ENCODE data around the gene P2RY2. TPM values are rescaled to one million over a fixed set of nuclear protein-coding genes. Genes with fewer than 3 reads are reported as not detected.
A peak's percentile ranks its signal among the peaks of the same experiment; 100 is the strongest.

P2RY2 gene
- total RNA-seq, 1 experiment from 2014 or later, result 0.26 TPM

GRCh38 chr11:73243093-73243485 is 25.0 kb downstream of the P2RY2 start:
- Histone ChIP-seq H3K27ac (ENCODE audit: insufficient read length, low read depth, low read length) (no peak overlapping the region), H3K79me2 (ENCODE audit: insufficient read depth, low read length) (no peaks in the 10 kb centered on the region), H4K91ac (ENCODE audit: insufficient read length, low read depth, low read length) (no peak overlapping the region), H2BK15ac (ENCODE audit: low read depth, low read length) (no peak overlapping the region), H4K20me1 (ENCODE audit: control insufficient read depth, insufficient read depth, insufficient read length) (no peaks in the 10 kb centered on the region), H2AK5ac (ENCODE audit: insufficient read length, low read length) (no peak overlapping the region), H2BK20ac (ENCODE audit: low read depth, low read length, poor library complexity, severe bottlenecking) (no peak overlapping the region), H3K14ac (ENCODE audit: insufficient read depth, low read length) (no peak overlapping the region), H2AFZ (ENCODE audit: low read length) (no peak overlapping the region), H3K79me1 (ENCODE audit: insufficient read depth, low read depth, low read length, poor library complexity, severe bottlenecking) (no peaks in the 10 kb centered on the region), H3K4ac (ENCODE audit: low read depth, low read length) (no peak overlapping the region), H3K9me3 (ENCODE audit: control insufficient read depth, low read depth, low read length) (no peaks in the 10 kb centered on the region), H4K5ac (ENCODE audit: insufficient read length, low read depth, low read length) (no peak overlapping the region), H3K18ac (ENCODE audit: insufficient read length, low read depth, low read length) (no peak overlapping the region), H3K4me2 (ENCODE audit: insufficient read depth, insufficient read length, low read length) (no peak overlapping the region), H2BK12ac (ENCODE audit: insufficient read length, low read depth, low read length) (no peak overlapping the region), H3T11ph (ENCODE audit: low read length) (no peak overlapping the region), H3K23ac (ENCODE audit: insufficient read length, low read depth, low read length) (no peak overlapping the region), H3K27me3 (ENCODE audit: insufficient read depth, low read length) (no peaks in the 10 kb centered on the region; the same call in 1 of the 2 replicates), H2BK5ac (ENCODE audit: insufficient read length, low read length) (no peak overlapping the region), H3K56ac (ENCODE audit: insufficient read length, low read depth, low read length) (no peak overlapping the region), H4K8ac (replicated peaks; ENCODE audit: insufficient read length, low read depth, low read length) (no peak overlapping the region), H3K4me1 (ENCODE audit: insufficient read depth, low read length) (peaks cover 4% of the 10 kb centered on the region; the same call in 1 of the 2 replicates), H2BK120ac (ENCODE audit: low read depth, low read length, poor library complexity, severe bottlenecking) (no peak overlapping the region), H3K9ac (ENCODE audit: extremely low read depth, insufficient read length, low read length) (no peak overlapping the region), H3K23me2 (ENCODE audit: insufficient read length, low read depth, low read length, poor library complexity, severe bottlenecking) (no peaks in the 10 kb centered on the region)
- no CpG with 5 or more reads among the region's 8 CpGs for WGBS (ENCODE audit: extremely low coverage, insufficient read length, low lambda C conversion rate)
- Mint-ChIP-seq H3K27me3 (ENCODE audit: low read depth) (peaks cover 4% of the 10 kb centered on the region), H3K27ac (peak overlapping the region in 1 of 3 experiments; percentile 73; a peak in 1 of 7 replicates), H3K9me3 (no peaks in the 10 kb centered on the region; a peak in 1 of 5 replicates), H3K4me3 (peak overlapping the region in 1 of 2 experiments; percentile 73; a peak in 1 of 5 replicates), H3K4me1 (peaks cover 30 to 34% of the 10 kb centered on the region in 2 experiments), H3K36me3 (ENCODE audit: insufficient read depth in 1 of 3, low read depth in 3 of 3) (no peaks in the 10 kb centered on the region; a peak in 1 of 7 replicates)
- DNase-seq, result no peak
- TF ChIP-seq, protein P1, sequence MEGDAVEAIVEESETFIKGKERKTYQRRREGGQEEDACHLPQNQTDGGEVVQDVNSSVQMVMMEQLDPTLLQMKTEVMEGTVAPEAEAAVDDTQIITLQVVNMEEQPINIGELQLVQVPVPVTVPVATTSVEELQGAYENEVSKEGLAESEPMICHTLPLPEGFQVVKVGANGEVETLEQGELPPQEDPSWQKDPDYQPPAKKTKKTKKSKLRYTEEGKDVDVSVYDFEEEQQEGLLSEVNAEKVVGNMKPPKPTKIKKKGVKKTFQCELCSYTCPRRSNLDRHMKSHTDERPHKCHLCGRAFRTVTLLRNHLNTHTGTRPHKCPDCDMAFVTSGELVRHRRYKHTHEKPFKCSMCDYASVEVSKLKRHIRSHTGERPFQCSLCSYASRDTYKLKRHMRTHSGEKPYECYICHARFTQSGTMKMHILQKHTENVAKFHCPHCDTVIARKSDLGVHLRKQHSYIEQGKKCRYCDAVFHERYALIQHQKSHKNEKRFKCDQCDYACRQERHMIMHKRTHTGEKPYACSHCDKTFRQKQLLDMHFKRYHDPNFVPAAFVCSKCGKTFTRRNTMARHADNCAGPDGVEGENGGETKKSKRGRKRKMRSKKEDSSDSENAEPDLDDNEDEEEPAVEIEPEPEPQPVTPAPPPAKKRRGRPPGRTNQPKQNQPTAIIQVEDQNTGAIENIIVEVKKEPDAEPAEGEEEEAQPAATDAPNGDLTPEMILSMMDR (conservative IDR thresholded peaks at IDR 0.05), result no peak
